ENCODE data around the gene SHBG. TPM values are rescaled to one million over a fixed set of nuclear protein-coding genes. Genes with fewer than 3 reads are reported as not detected.
"Not testable (repeated sequence)": the region's sequence is repeated elsewhere in the genome, so short reads cannot be mapped to it uniquely, and the experiment has no call there.

Gene SHBG
- total RNA-seq, 4 donors from 2014 or later = 0.32 to 0.41 TPM; not detected in 2

DNA sequence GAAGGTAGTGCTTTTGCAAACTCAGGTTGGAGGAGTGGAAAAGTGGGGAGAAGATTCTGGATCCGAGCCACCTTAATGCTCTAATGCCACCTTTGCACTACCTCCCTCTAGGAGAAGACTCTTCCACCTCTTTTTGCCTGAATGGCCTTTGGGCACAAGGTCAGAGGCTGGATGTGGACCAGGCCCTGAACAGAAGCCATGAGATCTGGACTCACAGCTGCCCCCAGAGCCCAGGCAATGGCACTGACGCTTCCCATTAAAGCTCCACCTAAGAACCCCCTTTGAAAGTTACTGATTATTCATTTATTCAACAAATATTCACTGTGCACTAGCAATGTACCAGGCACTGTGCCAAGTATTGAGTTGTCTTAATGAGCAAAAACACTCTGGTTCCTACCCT is 3.2 kb downstream of the SHBG start:
- WGBS, 2 donors (ENCODE audit: low coverage in 1 of 2) = 84 to 100% methylated on average over 2 of the region's 2 CpGs
- Histone ChIP-seq H3K9me3 (no peaks in the 10 kb centered on the region), H3K4me1 (peaks cover 2 to 3% (median 3%) of the 10 kb centered on the region in 4 donors), H3K27me3 (no peaks in the 10 kb centered on the region), H3K36me3 (no peaks in the 10 kb centered on the region), H3K4me3 (no peak overlapping the region), H3K27ac (no peak overlapping the region)
- TF ChIP-seq EP300 (IDR thresholded peaks at IDR 0.05; ENCODE audit: low read depth) = no peak
- TF ChIP-seq POLR2A (IDR thresholded peaks at IDR 0.05) = no peak
- no peak for TF ChIP-seq POLR2AphosphoS5 (IDR thresholded peaks at IDR 0.05)
- TF ChIP-seq, protein P1, sequence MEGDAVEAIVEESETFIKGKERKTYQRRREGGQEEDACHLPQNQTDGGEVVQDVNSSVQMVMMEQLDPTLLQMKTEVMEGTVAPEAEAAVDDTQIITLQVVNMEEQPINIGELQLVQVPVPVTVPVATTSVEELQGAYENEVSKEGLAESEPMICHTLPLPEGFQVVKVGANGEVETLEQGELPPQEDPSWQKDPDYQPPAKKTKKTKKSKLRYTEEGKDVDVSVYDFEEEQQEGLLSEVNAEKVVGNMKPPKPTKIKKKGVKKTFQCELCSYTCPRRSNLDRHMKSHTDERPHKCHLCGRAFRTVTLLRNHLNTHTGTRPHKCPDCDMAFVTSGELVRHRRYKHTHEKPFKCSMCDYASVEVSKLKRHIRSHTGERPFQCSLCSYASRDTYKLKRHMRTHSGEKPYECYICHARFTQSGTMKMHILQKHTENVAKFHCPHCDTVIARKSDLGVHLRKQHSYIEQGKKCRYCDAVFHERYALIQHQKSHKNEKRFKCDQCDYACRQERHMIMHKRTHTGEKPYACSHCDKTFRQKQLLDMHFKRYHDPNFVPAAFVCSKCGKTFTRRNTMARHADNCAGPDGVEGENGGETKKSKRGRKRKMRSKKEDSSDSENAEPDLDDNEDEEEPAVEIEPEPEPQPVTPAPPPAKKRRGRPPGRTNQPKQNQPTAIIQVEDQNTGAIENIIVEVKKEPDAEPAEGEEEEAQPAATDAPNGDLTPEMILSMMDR (IDR thresholded peaks at IDR 0.05) = no peak
- DNase-seq = no peak
- intact Hi-C loops (cut with DNase I; ENCODE audit: low total_unique reads) = loop anchor here (5.0 kb wide), 1 partner anchor 54 kb away; the partner anchor contains the start of genes TP53 and WRAP53
- in situ Hi-C loops (cut with MboI; ENCODE audit: low pct_ligation_motif_present in 1 of 4, low pct_unique_long_range_greater_than_20kb in 1 of 4, low sequenced_read_pairs in 3 of 4) = loop anchor here in 2 of 4 donors (5.0 to 10.0 kb wide), 2 partner anchors 52 to 54 kb away; partner anchors contain the start of genes TP53 (in 2 of the 2) and WRAP53 (in 2 of the 2)

DNA sequence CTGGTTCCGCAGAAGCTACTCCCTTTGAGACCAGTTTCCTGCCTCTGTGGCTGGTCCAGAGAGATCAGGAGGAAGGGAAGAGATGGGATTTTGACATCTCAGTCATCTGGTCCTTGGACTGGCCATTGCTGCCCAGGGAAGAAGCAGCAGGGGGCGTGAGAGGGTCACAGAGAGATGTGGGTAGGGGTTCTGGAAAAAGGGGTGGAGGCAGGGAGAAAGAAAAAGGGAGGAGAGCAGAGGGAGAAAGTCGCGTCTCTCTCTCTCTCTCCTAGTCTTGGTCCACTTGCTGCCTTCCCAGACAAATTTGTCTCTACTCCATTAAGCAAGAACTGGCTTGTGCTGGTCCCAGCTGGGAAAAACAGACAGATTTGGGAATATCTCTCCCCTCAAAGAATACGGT is 4.4 kb downstream of the SHBG start:
- Histone ChIP-seq H3K4me3 (no peak overlapping the region), H3K36me3 (no peaks in the 10 kb centered on the region), H3K27ac (no peak overlapping the region), H3K9me3 (no peaks in the 10 kb centered on the region), H3K4me1 (no peaks in the 10 kb centered on the region), H3K27me3 (no peaks in the 10 kb centered on the region)
- intact Hi-C loops (cut with DNase I; ENCODE audit: low total_unique reads) = loop anchor here (5.0 kb wide), 1 partner anchor 53 kb away; the partner anchor contains the start of genes TP53 and WRAP53
- TF ChIP-seq, protein P1 (IDR thresholded peaks at IDR 0.05) = peak in 3 of 5 experiments; percentile 12 to 24 (median 22)
- no peak for TF ChIP-seq POLR2AphosphoS5 (IDR thresholded peaks at IDR 0.05)
- in situ Hi-C loops (cut with MboI; ENCODE audit: low pct_ligation_motif_present in 1 of 4, low pct_unique_long_range_greater_than_20kb in 1 of 4, low sequenced_read_pairs in 3 of 4) = loop anchor here in 2 of 4 donors (5.0 to 10.0 kb wide), 2 partner anchors 50 to 53 kb away; partner anchors contain the start of genes TP53 (in 2 of the 2) and WRAP53 (in 2 of the 2)
- DNase-seq = no peak
- WGBS, 2 donors (ENCODE audit: low coverage in 1 of 2) = 50% methylated on average over 5 of the region's 5 CpGs; no CpG with 5 or more reads in 1 of the 2 donors

DNA sequence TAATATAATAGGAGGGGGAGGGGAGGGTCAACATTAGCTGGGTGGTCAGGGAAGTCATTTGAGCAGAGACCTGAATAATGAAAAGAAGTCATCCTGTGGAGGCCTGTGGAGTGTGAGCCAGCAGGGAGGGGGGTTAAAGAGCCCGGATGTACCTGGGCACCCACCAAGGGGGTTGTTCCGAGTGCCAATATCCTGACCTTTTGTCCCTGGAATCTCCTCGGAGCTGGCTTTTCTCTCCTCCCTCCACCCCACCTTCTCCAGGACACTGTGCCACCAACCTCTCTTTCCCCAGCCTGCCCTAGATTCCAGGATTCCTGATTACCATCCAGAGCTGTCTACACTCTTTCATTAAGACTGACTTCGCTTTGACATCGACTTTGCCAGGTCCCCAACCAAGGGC is 6.2 kb downstream of the SHBG start:
- H3K27me3 ChIP-seq = no peaks in the 10 kb centered on the region
- no peak overlapping the region for H3K27ac ChIP-seq
- TF ChIP-seq POLR2A (IDR thresholded peaks at IDR 0.05) (no peak), EP300 (IDR thresholded peaks at IDR 0.05; ENCODE audit: low read depth) (no peak), POLR2AphosphoS5 (IDR thresholded peaks at IDR 0.05) (no peak)
- TF ChIP-seq, protein P1 (IDR thresholded peaks at IDR 0.05) = no peak
- in situ Hi-C loops (cut with MboI; ENCODE audit: low pct_ligation_motif_present in 1 of 4, low pct_unique_long_range_greater_than_20kb in 1 of 4, low sequenced_read_pairs in 3 of 4) = loop anchor here in 1 of 4 donors (10.0 kb wide), 1 partner anchor 49 kb away; the partner anchor contains the start of genes TP53 and WRAP53
- DNase-seq = no peak
- H3K4me1 ChIP-seq = no peaks in the 10 kb centered on the region
- no peak overlapping the region for H3K4me3 ChIP-seq
- intact Hi-C loops (cut with DNase I; ENCODE audit: low total_unique reads) = no loop called here
- no peaks in the 10 kb centered on the region for H3K9me3 ChIP-seq
- H3K36me3 ChIP-seq = no peaks in the 10 kb centered on the region
- WGBS, 2 donors (ENCODE audit: low coverage in 1 of 2) = 71 to 72% methylated on average over 4 to 5 of the region's 5 CpGs

DNA sequence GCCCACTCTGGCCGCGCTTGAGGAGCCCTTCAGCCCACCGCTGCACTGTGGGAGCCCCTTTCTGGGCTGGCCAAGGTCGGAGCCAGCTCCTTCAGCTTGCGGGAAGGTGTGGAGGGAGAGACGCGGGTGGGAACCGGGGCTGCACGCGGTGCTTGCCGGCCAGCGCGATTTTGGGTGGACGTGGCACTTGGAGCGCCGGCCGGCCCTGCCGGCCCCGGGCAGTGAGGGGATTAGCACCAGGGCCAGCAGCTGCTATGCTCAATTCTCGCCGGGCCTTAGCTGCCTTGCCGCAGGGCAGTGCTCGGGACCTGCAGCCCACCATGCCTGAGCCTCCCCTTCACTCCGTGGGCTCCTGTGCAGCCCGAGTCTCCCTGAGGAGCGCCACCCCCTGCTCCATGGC is 10.8 kb downstream of the SHBG start:
- Histone ChIP-seq H3K4me3 (no peak overlapping the region), H3K9me3 (no peaks in the 10 kb centered on the region), H3K36me3 (no peaks in the 10 kb centered on the region), H3K27ac (no peak overlapping the region), H3K4me1 (no peaks in the 10 kb centered on the region), H3K27me3 (peaks cover 4% of the 10 kb centered on the region)
- in situ Hi-C loops (cut with MboI; ENCODE audit: low pct_ligation_motif_present in 1 of 4, low pct_unique_long_range_greater_than_20kb in 1 of 4, low sequenced_read_pairs in 3 of 4) (no loop called here), intact Hi-C loops (cut with DNase I; ENCODE audit: low total_unique reads) (no loop called here)
- TF ChIP-seq, protein P1 (IDR thresholded peaks at IDR 0.05) = no peak
- no peak for TF ChIP-seq EP300 (IDR thresholded peaks at IDR 0.05; ENCODE audit: low read depth)
- no peak for TF ChIP-seq POLR2AphosphoS5 (IDR thresholded peaks at IDR 0.05)
- DNase-seq = no peak
- WGBS, 2 donors (ENCODE audit: low coverage in 1 of 2) = 93% methylated on average over 19 of the region's 26 CpGs; no CpG with 5 or more reads in 1 of the 2 donors

DNA sequence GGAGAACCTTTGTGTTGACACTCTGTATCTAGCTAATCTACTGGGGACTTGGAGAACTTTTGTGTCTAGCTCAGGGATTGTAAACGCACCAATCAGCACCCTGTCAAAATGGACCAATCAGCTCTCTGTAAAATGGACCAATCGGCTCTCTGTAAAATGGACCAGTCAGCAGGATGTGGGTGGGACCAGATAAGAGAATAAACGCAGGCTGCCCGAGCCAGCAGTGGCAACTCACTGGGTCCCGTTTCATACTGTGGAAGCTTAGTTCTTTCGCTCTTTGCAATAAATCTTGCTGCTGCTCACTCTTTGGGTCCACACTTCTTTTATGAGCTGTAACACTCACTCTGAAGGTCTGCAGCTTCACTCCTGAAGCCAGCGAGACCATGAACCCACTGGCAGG is 11.7 kb downstream of the SHBG start:
- H3K4me1 ChIP-seq; H3K36me3 ChIP-seq; DNase-seq; intact Hi-C loops (cut with DNase I; ENCODE audit: low total_unique reads); H3K9me3 ChIP-seq; H3K4me3 ChIP-seq; H3K27me3 ChIP-seq; in situ Hi-C loops (cut with MboI; ENCODE audit: low pct_ligation_motif_present in 1 of 4, low pct_unique_long_range_greater_than_20kb in 1 of 4, low sequenced_read_pairs in 3 of 4); H3K27ac ChIP-seq: not testable (repeated sequence)
- WGBS, 2 donors (ENCODE audit: low coverage in 1 of 2) = 57 to 80% methylated on average over 1 to 6 of the region's 7 CpGs

Data from transverse colon (tissue), 4 donors.